ENCODE results near the gene LSAMP.
A peak's percentile ranks its signal among the peaks of the same experiment; 100 is the strongest.

Gene LSAMP

DNA sequence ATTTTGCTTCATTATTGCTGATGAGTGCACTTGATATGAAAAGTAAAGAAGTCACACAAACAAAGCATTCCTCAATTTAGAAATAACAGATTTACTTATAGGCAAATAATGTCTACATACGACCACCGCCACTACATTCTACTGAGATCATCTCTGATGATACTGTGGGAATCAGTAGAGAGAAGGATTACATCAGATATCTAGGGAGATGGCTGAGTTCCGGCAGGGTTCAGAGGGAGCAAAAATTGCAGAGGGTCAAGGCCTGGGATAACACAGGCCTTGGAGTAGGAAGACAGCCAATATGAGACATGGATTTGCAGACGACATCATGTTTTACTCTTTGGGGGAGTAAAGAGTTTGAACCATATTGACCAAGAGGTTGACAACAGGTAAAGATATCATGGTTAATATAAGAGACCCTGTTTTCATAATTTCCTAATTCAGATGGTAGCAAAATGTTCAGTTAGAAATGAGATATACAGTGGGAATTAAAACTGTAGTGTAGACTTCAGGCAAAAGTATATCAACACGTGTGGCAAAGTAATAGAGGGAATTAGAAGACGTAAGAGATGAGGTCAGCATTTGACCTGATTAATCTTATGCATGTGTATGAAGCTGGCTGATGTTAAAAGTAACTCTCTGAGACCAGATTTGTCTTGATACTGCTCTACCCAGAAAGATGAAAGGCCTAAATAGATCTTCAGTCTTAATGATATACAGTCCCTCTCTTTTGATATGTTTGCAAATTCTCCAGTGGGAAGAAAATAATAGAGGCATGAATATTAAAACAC lies 15.6 kb downstream of the LSAMP start:
- DNase-seq, result no peak

DNA sequence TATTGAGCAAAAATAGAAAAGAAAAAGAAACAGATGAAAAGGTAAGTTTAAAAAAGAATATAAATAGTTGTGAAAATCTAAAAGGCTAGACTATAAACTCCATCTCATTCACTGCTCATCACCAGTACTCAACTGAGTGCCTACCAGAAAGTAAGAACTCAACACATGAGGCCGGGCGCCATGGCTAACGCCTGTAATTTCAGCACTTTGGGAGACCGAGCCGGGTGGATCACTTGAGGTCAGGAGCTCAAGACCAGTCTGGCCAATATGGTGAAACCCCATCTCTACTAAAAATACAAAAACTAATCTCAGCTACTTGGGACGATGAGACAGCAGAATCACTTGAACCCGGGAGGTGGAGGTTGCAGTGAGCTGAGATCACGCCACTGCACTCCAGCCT lies 19.3 kb downstream of the LSAMP start:
- DNase-seq, result no peak

DNA sequence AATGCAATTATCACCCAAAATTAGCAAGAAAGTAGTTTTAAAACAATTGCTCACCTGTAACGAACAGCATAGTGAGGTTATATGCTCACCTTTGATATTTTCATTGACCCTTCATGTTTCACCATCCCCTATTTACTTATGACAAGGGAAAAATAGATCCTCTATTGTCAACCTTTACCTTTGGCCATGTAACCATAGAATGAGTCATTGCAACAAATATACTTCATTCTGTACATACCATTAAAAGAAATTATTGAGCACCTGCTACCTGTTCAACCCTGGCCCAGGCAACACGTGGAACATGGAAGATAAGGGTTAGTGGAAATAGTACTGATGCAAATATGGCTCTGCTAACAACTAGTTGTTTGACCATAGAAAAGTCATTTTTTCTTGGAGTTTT lies 20.2 kb downstream of the LSAMP start:
- DNase-seq, result no peak

DNA sequence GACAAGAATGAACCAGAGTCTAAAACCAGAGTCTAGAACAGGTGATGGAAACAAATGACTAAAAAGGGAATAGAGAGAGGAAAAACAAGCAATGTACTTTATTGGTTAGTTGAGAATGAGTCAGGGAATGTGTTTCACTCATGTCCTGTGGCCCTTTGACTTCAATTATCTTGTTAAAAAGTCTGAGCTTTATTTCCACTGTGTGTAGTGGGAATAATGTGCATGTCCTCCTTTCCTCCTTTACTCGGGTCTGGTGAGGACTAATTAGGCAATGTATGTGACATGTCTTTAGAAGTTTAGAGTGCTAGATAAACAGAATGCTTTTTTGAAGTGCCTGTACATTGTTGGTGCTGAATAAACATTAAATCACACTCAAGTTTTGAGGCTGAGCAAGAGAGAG lies 21.3 kb downstream of the LSAMP start:
- DNase-seq, result no peak

DNA sequence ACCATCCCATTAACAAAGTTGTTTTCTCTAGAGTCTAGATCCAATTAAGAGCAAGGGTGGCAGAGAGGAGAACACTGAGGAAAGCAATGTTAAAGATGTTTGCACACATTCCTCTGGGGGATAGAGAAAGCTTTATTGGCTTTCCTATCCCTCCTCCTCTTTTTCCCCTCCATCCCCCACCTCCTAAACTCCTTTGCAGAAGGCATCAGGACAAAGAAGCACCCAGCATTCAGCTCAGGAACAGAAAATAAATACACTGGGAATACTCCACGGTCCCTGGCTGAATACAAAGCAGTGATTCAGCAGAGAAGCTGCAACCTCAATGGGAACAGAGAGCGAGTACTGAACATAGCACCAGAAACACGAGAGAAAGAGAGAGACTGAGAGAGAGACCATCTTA lies 21.9 kb downstream of the LSAMP start:
- no peak for DNase-seq

DNA sequence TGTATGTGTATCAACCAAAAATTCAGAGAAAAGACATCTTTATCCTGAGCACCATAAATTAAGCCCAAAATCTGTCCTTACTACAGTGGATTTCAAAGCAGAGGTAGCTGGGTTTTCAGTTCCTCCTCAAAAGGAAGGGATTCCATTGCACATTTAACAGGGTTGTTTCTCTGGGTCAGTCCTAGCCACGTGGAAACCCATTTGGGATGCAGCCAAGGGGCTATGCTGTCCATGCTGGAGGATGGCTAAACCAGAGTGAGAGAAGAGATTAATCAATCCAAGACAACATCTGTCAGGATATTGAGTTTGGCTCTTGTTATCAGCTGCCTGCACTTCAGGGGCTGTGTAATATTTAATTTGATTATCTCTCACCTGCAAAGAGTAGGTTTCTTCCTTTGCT lies 28.1 kb downstream of the LSAMP start:
- no peak for DNase-seq

DNA sequence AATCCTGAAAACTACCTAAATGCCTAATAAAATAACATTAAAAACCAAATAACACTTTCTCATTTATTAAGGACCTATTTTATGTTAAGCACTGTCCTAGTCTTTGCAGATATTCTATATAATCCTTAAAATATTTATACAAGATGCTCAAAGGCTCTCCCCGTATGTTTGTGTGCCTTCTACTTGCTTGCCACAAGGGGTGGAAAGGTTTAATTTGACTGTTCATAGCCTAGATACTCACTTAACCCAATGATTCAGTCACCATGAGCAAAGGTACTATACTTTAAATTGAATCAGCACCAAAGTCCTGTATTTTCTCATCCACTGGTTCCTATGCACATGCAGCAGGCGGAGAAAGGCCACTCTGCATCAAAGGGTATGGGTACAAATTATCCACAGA lies 32.0 kb downstream of the LSAMP start:
- DNase-seq, result no peak

DNA sequence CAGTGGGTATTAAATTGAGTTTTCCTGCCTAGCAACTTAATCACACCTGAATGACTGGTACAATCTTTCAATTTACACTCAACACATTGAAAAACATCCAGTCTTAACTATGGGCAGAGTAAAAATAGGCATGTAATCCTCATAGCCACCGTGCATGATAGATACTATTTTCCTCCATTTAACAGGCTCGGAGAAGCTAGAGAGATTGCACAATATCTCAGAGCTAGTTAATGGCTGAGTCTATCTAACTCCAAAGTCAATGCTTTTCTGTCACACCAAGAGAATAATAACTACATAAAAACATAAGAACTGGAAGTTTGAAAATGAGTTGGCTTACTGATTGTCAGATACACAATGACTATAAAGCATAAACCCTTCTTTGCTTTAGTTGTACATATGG lies 36.8 kb downstream of the LSAMP start:
- no peak for DNase-seq

DNA sequence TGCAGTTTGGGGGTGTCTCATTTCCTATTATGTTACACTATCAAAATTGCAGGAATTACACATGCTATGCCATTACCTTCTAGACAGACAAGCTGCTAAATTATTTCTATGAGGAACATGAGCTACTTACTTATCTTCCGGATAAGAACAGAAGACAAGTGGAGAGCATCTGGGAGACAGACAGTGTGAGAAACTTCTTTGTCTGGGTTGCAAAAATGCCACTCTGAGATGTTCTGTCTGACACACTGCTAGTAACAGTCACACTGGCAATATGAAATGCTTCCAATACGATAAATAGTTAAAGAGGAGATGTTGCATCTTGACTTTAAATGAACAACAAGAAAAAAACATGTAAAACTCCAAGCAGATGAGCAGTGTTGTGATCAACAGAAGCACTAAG lies 40.1 kb downstream of the LSAMP start:
- DNase-seq, result no peak

DNA sequence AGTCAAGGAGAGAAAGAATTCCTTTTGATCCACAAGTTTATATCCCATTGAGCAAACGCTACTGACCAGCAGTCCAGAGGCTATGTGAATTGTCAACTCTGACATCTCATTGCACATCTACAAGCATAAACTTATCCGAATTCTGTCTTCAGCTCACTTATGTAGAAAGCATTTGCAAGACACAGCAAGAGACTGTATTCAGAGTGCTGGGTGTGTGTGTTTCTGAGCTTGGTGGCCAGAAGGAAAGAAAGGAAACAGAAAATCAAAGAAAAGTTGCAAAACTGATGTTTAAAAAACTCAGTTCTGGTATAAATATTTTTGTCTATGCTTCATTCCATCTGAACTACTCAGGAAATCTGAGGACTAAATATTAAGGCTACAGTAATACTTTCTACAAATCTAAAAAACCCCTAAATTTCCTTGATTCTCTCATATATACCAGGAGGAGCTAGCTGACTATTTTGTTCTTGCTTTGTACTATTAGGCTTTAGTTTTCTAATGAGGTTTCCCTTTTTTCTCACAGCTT lies 45.5 kb downstream of the LSAMP start:
- no peak for DNase-seq

DNA sequence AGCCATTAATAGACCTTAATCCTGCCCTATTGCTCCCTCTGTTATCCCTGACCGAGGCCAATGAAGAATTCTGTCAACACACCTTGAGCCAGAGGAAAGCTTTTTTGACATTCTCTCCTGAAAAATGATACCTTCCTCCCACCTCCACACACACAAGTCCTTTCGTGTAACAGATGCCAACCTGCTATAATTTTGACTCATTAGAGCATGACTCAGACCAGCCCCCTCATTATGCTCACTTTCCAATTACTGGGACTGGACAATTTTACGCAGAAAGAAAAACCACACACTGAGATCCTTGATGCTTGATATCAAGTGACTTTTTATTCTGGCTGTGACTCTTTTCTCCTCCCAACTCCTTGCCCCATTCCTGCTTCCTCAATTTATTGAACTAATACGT lies 50.9 kb downstream of the LSAMP start:
- no peak for DNase-seq

DNA sequence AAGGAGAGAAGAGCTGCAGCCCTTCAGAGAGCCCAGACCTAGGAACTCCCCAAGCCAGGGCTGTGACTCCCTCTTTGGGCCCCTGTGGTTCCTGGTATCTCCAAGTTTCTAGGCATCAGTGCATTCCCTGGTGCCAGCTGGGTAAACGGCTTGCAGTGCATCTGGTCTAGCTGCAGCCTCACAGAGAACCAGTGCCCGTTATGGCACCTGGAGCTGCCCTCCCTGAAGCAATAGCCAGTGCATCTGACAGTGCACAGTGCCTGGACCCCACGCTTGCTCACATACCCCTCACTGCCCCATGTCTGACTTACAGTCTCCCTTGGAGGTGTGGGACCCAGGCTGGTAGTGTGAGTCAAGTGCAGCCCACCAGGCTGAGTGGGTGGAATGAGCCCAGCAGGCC lies 52.1 kb downstream of the LSAMP start:
- no peak for DNase-seq

DNA sequence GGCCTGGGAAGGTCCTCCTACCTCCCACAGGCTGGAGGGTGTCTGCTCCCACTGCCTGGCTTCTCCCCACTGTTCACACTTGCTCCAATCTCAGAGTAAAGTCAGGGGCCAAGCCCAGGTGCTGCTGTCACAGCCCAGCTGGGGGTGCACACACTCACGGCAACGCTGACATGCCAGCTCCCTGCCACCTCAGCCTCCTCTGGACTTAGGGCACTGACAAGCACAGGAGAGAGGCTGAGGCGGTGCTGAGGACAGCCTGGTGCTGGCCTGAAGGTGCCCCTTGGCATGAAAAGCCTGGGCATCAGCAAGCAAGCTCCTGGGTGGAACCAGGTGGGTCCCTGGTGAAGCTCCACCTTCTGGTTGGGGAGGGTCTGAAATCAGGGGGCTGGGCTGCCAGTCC lies 53.0 kb downstream of the LSAMP start:
- DNase-seq, result no peak

DNA sequence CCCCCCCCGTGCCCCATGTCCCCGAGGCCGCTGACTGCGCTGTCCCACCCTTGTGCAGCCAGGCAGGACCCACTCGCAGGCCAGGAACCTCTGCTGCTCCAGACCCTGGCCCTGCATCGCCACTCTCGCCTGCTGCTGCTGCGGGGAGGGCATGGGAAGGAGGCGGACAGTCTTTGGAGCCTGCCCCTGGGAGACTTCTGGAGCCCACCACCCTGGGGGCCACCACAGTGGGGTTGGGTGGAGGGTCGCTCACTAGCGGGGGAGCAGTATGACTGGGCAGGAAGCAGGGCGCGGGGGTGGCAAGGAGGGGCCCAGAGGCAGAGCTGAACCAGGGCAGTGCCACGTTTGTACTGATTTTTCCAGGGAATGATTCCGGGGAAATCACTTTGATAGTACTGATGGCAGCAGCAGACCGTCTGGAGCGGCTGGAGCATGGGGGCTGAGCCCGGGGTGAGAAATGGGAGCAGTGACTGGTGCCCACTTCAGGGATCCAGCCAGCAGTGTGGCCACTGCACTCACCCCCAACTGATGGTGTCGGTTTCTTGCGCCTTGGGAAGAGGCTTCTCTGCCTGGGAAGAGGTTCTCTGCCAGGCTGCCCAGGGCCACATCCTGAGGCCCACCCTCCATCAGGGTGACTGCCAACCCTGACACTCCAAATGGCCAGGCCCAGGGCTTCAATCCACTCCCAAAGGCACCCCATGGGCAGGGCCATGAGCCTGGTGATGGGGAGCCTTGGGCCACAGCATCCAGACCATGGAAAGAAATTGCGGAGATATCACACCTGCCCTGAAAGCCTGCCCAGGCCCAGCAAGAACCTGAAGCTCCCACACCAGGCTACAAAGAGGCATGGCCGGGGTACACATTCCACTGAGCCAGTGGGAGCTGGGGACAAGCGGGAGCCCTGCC lies 53.7 kb downstream of the LSAMP start:
- DNase-seq, result no peak

DNA sequence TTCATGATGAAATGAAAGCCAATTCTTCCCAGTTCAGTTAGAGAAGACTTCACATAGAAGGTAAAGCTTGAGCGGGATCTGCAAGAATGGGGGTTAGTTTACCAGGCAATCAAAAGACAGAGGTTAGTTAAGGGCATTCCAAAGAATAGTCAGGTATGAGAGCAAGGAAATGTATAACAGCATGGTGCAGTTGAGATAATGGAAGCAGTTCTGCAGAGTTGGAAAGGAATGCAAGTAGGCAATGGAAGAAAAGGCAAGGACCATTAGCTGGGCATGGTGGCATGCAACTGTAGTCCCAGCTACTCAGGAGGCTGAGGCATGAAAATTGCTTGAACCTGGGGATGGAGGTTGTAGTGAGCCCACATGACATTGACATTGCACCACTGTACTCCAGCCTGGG lies 55.0 kb downstream of the LSAMP start:
- DNase-seq, result no peak

DNA sequence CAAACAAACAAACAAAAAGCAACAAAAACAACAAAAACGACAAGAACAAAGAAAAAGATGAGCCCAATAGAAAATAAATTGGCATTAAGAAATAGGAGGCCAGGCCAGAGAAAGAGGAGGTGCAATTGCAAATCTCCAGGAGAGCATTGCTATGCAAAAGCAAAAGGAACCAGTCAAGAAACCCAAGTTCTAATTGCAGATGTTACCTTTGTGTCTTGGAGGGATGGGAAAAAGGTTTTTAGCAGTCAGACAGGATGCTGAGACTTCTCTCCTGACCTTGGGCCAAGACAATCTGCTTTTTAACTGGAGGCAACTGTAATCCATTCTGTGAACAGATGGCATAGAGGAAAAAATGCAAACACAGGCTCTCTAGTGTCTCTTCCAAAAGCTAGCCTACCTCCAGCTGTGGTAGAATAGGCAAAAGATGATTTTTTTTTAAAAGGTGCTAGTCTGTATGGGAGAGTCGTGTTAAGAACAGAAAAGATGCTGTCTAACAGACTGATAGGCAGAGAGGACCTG lies 56.4 kb downstream of the LSAMP start:
- DNase-seq, result peak; percentile 2

DNA sequence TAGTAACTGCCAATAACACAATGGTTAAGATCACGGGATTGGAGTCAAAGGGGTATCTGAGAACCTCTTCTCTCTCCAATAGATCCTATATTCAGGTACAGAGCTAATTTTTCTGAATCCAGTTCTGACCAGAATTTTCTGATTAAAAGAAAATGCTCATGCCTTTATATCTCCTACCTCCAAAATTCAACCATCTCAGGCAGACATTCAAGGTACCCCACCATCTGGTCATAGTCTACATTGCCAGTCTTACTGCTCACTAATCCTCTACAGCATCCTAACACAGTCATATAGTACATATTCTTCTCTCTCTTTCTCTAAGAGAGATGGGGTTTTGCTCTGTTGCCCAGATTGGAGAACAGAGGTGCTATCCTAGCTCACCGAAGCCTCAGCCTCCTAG lies 59.1 kb downstream of the LSAMP start:
- DNase-seq, result no peak

DNA sequence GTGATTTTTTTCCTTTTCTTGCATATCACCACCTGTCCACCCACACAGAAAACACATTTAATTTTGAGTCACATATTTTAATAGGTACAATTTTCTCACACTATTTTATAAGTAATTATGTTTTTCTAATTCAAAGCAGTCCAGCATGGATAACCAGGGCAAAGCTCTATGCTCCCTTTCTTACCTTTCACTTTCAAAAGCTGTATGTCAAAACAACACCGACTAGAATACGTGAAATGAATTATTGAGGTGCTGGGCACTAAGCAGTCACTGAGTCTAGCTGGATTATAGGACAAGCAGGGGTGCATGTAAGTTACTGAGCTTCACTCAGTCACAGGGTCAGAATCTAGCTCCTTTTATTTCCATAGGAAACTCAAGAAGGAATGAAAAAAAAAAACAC lies 60.6 kb downstream of the LSAMP start:
- DNase-seq, result no peak

DNA sequence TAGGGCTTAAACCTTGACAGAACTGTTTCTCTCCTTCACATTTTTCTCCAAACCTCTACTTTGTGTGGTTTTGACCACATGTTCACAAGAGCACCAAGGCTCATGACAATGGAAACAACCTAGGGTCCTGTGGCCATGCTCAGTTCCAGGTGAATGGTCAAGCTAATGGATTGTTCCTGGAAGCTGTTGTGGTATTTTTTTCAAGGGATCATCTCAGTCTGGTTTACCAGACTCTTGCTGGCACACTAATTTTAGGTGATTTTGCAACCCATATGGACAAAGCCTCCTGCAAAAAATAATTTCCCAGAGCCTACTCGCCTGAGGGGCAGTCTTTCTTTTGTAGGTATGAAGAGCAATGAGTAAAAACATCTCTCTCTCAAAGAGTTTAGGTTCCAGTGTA lies 67.2 kb downstream of the LSAMP start:
- no peak for DNase-seq

DNA sequence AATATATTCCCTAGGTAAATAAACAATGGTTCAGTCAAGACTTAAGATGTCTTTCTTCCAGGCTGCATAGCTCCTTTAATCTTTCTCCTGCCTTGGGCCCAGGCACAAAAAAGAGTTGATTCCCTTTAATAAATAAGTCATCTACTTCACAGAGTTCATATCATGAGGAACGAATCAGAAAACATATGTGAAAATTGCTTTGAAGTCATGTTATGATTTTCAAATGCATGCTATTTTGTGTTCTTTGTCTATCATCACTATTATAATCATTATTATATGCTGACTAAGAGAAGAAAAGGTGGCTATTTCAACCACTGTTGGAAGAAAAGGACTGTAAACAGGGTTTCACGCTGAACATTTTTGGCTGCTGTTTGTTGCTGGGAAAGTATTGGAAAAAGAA lies 70.4 kb downstream of the LSAMP start:
- no peak for DNase-seq

DNA sequence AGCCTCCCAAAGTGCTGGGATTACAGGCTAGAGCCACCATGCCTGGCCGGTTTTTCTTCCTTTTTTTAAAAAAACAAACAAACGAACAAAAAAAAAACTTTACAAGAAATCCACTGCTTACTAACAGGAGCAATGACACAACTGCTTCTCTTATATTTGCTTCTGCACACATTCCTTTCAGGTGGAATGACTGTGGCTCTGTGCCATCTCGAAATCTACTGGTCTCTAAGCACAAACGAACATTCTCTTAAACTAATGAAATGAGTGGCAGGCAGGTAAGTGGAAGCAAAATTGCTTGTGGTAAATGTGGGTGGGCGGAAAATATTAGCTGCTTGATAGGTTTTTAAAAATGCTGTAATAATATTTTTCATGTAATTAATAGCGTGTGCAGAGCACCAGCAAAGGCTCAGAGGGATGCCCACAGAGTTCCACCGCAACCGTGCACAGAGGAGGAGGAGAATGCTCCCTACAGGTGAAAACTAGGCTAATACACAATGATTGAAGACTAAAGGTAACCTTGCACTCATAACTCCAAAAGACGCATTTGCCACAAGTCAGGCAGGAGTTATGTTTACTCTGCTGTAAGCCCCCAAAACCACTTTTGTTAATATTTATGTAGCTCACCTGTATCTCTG lies 77.4 kb downstream of the LSAMP start:
- no peak for DNase-seq

DNA sequence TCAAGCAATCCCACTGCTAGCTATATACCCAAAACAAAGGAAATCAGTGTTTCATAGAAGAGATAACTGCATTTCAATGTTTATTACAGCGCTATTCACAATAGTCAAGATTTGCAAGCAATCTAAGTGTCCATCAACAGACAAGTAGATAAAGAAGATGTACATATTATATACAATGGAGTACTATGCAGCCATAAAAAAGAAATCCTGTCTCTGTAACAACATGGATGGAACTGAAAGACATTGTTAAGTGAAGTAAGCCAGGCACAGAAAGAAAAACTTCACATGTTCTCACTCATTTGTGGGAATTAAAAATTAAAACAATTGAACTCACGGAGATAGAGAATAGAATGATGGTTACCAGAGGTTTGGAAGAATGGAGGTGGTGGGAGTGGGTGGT lies 89.2 kb downstream of the LSAMP start:
- no peak for DNase-seq

DNA sequence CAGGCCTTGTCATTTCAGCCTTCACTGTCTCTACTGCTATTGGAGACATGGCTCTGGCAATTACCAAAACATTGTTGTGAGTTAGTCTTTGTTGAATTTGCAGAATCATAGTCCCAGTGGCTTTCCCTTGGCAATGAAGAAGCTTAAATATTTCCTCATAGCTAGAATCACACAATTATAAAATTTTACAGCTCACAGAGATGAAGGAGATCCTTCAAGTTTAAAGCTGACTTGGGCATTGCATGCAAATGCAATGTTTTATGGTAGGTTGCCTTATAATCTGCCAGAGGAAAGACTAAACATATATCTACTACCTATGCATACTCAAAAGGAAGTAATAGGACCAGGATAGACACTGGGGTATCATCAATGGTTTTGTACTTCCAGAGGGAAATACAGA lies 90.9 kb downstream of the LSAMP start:
- DNase-seq, result no peak

Measured in fibroblast of upper back skin (primary cell).